ENCODE results near the gene RGS12. TPM values are rescaled to one million over a fixed set of nuclear protein-coding genes. Genes with fewer than 3 reads are reported as not detected.

Gene RGS12
- total RNA-seq, 2 experiments from 2014 or later = 1.3 to 2.2 TPM

- ChIA-PET POLR2A (no interaction called here), CTCF (no interaction called here)
Measured at GRCh38 chr4:3339577-3339976, 46.8 kb downstream of the RGS12 start.

- ChIA-PET POLR2A (no interaction called here), CTCF (no interaction called here)
Measured at GRCh38 chr4:3340038-3340699, 47.3 kb downstream of the RGS12 start.

GRCh38 chr4:3340700-3341083, 47.9 kb downstream of the RGS12 start:
- ChIA-PET CTCF (no interaction called here), POLR2A (no interaction called here)

GRCh38 chr4:3341760-3342159, 48.9 kb downstream of the RGS12 start:
- POLR2A ChIA-PET = no interaction called here
- CTCF ChIA-PET = no interaction called here

GRCh38 chr4:3342182-3342854, 49.5 kb downstream of the RGS12 start:
- ChIA-PET CTCF (no interaction called here), POLR2A (no interaction called here)

Other genes with a start within 250 kb of the RGS12 start
- gene HTT-AS, start 218.5 kb upstream of the RGS12 start, total RNA-seq = not detected
- gene HTT, start 218.3 kb upstream of the RGS12 start, total RNA-seq = 10 to 100 TPM; 52.5 to 55.7 TPM
- under 1 TPM; 0.21 to 0.44 TPM for gene MSANTD1, start 43.9 kb upstream of the RGS12 start, total RNA-seq
- gene HGFAC, start 148.9 kb downstream of the RGS12 start, total RNA-seq = not detected
- not detected for gene DOK7, start 170.3 kb downstream of the RGS12 start, total RNA-seq
- gene LRPAP1, start 239.4 kb downstream of the RGS12 start, total RNA-seq = 10 to 100 TPM; 87.5 to 90.1 TPM

All from activated CD8-positive, alpha-beta memory T cell treated with anti-CD3 and anti-CD28 coated beads for 36 hours (primary cell).